ENCODE measurements around the gene PRIM2.

DNA sequence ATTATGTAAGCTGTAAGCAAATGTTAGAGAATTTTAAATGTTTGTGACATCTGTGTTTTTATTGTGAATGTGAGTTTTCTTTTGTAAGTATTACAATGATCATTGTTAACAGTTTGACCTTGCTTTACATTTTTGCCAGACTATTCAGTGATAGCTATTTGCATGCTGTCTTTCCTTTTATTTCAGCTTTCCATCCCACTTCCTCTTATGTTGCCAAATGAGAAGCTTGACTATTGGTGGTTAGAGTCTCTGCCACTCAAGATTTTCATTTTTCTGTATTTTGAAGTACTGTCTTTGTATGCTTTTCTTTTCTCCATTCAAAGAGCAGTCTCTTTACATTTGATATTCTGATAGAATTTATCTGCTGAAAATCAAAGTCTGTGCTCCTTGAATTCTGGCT, 104.1 kb downstream of the PRIM2 start:
- TF ChIP-seq EZH2phosphoT487 (IDR thresholded peaks at IDR 0.05; ENCODE audit: insufficient read depth, low read depth) (no peak), EZH2 (IDR thresholded peaks at IDR 0.05; ENCODE audit: insufficient read depth, poor library complexity, severe bottlenecking) (no peak)

Data from GM23248 (cell line).